Neural crest cell (in vitro differentiated cells): ENCODE measurements around the gene CREBZF. TPM values are rescaled to one million over a fixed set of nuclear protein-coding genes. Genes with fewer than 3 reads are reported as not detected.
A peak's percentile ranks its signal among the peaks of the same experiment; 100 is the strongest.
"Not testable (repeated sequence)": the region's sequence is repeated elsewhere in the genome, so short reads cannot be mapped to it uniquely, and the experiment has no call there.

Experiments used
- DNase-seq: peaks from one replicate; pipeline ENCODE4 v3.0.0; 2021; ENCODE audit warnings: low read depth, mixed read lengths, low spot score
- H3K27ac Mint-ChIP-seq: one replicate; pipeline ENCODE4 v1.8.0; 2021; ENCODE audit warnings: mild to moderate bottlenecking, mixed read lengths; ENCODE audit not compliant: unreplicated experiment
- H3K27me3 Mint-ChIP-seq: 2 replicates; pipeline ENCODE4 v1.8.0; 2021; ENCODE audit warnings: low read depth, mild to moderate bottlenecking, mixed read lengths
- H3K36me3 Mint-ChIP-seq: 2 replicates; pipeline ENCODE4 v1.8.0; 2021; ENCODE audit warnings: low read depth, mild to moderate bottlenecking, mixed read lengths
- H3K4me1 Mint-ChIP-seq: 2 replicates; pipeline ENCODE4 v1.8.0; 2021; ENCODE audit warnings: mixed read lengths
- H3K4me3 Mint-ChIP-seq: one replicate; pipeline ENCODE4 v1.8.0; 2021; ENCODE audit warnings: mild to moderate bottlenecking, mixed read lengths
- H3K9me3 Mint-ChIP-seq: 2 replicates; pipeline ENCODE4 v1.8.0; 2021; ENCODE audit warnings: mixed read lengths
- CTCF ChIP-seq: fragments of 200-600 bp; sonication (generic); conservative IDR thresholded peaks from 2 replicates; pipeline ENCODE4 v1.5.0; 2021; ENCODE audit warnings: antibody characterized with exemption, mild to moderate bottlenecking
- total RNA-seq: library from RNA; stranded (reverse); gene quantifications from 2 replicates; pipeline ENCODE4 v1.2.1, GENCODE V29; 2021

CREBZF gene
- total RNA-seq, 1 donor from 2014 or later, result 59.7 TPM

DNA sequence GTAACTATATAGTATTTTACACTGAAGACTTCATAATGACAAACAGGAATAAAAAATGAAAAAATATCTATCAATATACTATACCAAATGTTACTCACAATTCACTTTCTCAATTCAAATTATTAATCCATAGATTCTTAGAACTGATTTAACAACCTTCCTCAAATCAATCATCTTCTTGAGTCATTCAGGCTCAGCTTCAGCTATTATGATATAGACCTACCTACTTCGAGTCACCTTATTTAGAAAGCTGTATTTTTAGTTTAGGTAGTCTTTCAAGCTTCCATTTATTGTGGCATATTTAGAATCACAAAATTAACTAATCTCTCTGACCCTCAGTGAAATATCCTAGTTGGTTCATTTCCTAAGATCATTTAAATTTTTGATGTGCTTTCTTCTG lies 8.2 kb downstream of the CREBZF start:
- no peaks in the 10 kb centered on the region for H3K27me3 Mint-ChIP-seq
- H3K4me3 Mint-ChIP-seq, result no peak overlapping the region
- no peak for TF ChIP-seq CTCF
- H3K27ac Mint-ChIP-seq, result no peak overlapping the region
- no peak for DNase-seq
- peaks cover 5% of the 10 kb centered on the region for H3K36me3 Mint-ChIP-seq
- H3K4me1 Mint-ChIP-seq, result peaks cover 29% of the 10 kb centered on the region
- no peaks in the 10 kb centered on the region for H3K9me3 Mint-ChIP-seq

- peaks cover 10% of the 10 kb centered on the region for H3K4me1 Mint-ChIP-seq
- H3K9me3 Mint-ChIP-seq, H3K36me3 Mint-ChIP-seq, DNase-seq, H3K4me3 Mint-ChIP-seq, H3K27ac Mint-ChIP-seq, H3K27me3 Mint-ChIP-seq: not testable (repeated sequence)
Observed at GRCh38 chr11:85654343-85654742, 10.6 kb downstream of the CREBZF start.

DNA sequence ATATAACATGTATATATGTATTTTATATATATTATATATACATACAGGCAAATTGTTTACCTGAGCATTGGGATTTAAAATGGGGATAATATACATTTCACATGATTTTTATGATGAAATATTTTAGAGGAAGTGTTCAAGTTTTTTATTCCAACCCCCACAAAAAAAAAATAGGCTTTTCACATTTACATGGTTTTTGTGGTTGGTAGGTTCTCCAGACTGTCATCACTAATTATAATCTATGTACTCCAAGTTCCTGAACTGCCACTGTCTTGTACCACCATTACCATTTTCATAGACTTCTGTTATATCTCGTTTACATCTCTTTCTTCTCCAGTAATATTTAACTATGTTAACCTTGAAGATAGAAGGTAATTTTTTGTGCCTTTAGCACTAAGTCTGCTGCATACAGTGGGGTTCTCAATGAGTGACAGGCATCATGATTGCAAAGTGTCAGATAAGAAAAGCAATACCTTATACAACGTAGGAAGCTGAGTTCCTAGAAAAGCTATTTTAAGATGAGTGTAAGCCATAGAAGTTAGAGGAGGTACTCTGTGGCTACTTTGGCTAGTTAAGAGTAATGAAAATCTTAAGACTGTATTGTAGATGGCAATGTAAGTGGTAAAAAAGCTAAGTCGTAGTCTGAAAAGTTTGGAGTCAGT lies 12.0 kb downstream of the CREBZF start:
- Mint-ChIP-seq H3K4me3 (no peak overlapping the region), H3K9me3 (no peaks in the 10 kb centered on the region), H3K36me3 (no peaks in the 10 kb centered on the region), H3K27ac (no peak overlapping the region), H3K4me1 (peaks cover 16% of the 10 kb centered on the region), H3K27me3 (no peaks in the 10 kb centered on the region)
- no peak for DNase-seq
- TF ChIP-seq CTCF, result no peak

GRCh38 chr11:85651118-85651517 lies 13.8 kb downstream of the CREBZF start:
- no peaks in the 10 kb centered on the region for H3K36me3 Mint-ChIP-seq
- H3K27ac Mint-ChIP-seq, result no peak overlapping the region
- no peak for DNase-seq
- H3K4me1 Mint-ChIP-seq, result peaks cover 24% of the 10 kb centered on the region
- H3K27me3 Mint-ChIP-seq, result no peaks in the 10 kb centered on the region
- no peaks in the 10 kb centered on the region for H3K9me3 Mint-ChIP-seq
- no peak for TF ChIP-seq CTCF
- H3K4me3 Mint-ChIP-seq, result no peak overlapping the region

DNA sequence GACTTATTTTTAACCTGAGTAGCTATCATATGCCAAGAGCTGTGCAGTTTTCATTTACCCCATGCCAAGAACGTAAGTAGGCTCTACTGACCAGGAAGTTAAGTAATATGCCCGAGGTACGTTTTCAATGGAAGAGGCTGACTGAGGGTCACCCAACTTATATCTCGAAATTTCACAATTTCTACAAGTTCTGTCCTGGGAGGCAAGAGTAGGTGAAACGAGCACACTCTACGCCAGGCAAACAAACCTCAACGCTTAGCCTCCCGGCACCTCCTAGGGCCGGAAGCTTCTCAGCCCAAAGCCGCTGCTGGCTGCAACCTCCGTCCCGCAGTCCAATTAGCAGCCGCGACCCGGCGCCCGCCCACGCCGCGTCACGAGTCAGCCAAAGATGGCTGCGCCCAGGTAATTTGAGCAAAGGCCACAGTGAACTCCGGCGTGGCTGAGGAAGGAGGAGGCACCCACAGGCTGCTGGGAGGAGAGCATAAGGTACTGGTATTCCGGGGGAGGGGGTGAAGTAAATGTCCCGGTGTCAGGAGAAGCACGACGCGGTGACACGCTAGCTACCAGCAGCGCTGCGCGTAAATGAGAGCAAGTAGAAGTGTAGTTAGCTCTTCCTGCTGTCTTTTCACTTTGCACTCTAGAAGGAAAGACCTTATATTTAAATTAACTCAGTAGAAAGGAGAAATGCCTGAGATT lies 17.2 kb downstream of the CREBZF start, which contains the start of gene TMEM126A:
TMEM126A (plus strand) TSS at position 364 of the 696 bp plus-strand sequence. CDS start 2,289 bp downstream, outside the sequence.
- H3K27me3 Mint-ChIP-seq, result peaks cover 31% of the 10 kb centered on the region
- H3K9me3 Mint-ChIP-seq, result no peaks in the 10 kb centered on the region
- H3K27ac Mint-ChIP-seq, result peak within 1 kb of the TSS; percentile 99
- no peak for TF ChIP-seq CTCF
- peaks cover 24% of the 10 kb centered on the region for H3K4me1 Mint-ChIP-seq
- H3K4me3 Mint-ChIP-seq, result peak within 1 kb of the TSS; percentile 98
- no peaks in the 10 kb centered on the region for H3K36me3 Mint-ChIP-seq
- peak; percentile 74 for DNase-seq

DNA sequence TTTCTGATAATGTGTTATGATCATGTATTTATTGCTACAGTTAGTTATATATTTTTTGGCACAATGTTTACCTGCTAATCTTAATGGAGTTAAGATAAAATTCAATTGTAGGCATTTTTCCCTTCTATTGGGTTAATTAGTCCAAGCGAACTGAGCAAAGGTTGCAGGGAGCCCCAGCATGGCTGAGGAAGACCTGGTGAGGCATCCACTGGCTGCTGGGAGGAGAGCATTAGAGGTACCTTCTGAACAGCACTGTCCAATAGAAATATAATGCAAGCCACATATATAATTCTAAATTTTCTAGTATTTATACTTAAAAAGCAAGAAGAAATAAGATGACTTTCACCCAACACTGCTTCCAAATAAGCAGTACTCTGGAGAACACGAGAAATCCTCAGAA lies 17.9 kb downstream of the CREBZF start:
- Mint-ChIP-seq H3K4me3 (peak overlapping the region; percentile 98), H3K36me3 (no peaks in the 10 kb centered on the region), H3K9me3 (no peaks in the 10 kb centered on the region), H3K27ac (no peak overlapping the region), H3K4me1 (peaks cover 24% of the 10 kb centered on the region), H3K27me3 (peaks cover 37% of the 10 kb centered on the region)
- no peak for TF ChIP-seq CTCF
- no peak for DNase-seq
